ENCODE results near the gene FANCE. TPM values are rescaled to one million over a fixed set of nuclear protein-coding genes. Genes with fewer than 3 reads are reported as not detected.
A peak's percentile ranks its signal among the peaks of the same experiment; 100 is the strongest.

FANCE gene, protein sequence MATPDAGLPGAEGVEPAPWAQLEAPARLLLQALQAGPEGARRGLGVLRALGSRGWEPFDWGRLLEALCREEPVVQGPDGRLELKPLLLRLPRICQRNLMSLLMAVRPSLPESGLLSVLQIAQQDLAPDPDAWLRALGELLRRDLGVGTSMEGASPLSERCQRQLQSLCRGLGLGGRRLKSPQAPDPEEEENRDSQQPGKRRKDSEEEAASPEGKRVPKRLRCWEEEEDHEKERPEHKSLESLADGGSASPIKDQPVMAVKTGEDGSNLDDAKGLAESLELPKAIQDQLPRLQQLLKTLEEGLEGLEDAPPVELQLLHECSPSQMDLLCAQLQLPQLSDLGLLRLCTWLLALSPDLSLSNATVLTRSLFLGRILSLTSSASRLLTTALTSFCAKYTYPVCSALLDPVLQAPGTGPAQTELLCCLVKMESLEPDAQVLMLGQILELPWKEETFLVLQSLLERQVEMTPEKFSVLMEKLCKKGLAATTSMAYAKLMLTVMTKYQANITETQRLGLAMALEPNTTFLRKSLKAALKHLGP
- 10 to 100 TPM in 1 of 4 donors, 1 to 10 TPM in 3; 1.6 to 10.3 (median 3.1) TPM for polyA plus RNA-seq
- long read RNA-seq, donor 1, transcript FANCE-201 (10 exons, 2,554 nt), result major isoform, 6 of 6 reads
- long read RNA-seq, donor 1, partial matches to known transcripts, result 0 of 6 reads
- long read RNA-seq, donor 1, other reads (novel, unspliced or antisense), result 0 of 6 reads
- long read RNA-seq, donor 2, partial matches to known transcripts, result 0 of 2 reads
- long read RNA-seq, donor 2, other reads (novel, unspliced or antisense), result 0 of 2 reads
- long read RNA-seq, donor 3, result 0 reads
- long read RNA-seq, donor 4, result 0 reads
- long read RNA-seq, donor 5, result 0 reads
- long read RNA-seq, donor 6, result 0 reads
- long read RNA-seq, donor 7, transcript FANCE-201 (10 exons, 2,554 nt), result major isoform, 5 of 10 reads
- long read RNA-seq, donor 7, partial matches to known transcripts, result 0 of 10 reads
- long read RNA-seq, donor 7, other reads (novel, unspliced or antisense), result 5 of 10 reads
- long read RNA-seq, donor 8, result 0 reads
- long read RNA-seq, donor 9, result 0 reads
- long read RNA-seq, donor 10, partial matches to known transcripts, result 0 of 2 reads
- long read RNA-seq, donor 10, other reads (novel, unspliced or antisense), result 0 of 2 reads

DNA sequence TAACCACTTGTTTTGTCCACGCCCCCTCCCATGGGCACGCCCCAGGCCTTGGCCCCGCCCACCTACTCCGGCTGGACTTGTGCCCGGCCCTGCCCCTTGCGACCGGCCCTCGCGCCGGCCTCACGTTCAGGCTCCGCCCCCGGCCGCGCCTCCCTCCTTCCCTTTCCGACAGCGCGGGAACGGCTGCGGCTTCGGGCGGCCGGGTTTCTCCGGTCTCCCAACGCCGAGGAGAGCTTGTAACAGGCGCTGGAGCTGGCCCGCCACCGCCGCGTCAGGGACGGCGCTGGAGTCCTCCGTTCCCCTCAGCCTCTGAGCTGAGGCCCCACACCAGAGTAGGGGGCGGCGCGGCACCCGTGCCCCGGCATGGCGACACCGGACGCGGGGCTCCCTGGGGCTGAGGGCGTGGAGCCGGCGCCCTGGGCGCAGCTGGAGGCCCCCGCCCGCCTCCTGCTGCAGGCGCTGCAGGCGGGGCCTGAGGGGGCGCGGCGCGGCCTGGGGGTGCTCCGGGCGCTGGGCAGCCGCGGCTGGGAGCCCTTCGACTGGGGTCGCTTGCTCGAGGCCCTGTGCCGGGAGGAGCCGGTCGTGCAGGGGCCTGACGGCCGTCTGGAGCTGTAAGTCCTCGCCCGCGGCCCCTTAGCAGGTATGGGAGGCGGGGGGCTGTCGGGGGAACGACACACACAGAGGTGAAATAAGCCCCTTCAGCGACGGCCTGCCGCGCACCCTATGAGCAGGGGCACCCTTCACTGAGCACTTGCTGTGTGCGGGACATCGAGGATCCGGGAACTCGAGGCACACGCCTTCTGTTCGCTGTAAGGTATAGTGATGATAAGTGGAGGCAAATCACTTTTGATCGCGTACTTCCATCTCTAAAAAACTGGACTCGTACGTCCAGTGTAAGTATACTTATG lies at the start of gene FANCE:
Gene FANCE, plus strand, starts transcription at position 156 of the 908 bp plus-strand sequence. Its CDS starts 208 bp downstream, at position 364.
- H3K36me3 ChIP-seq (ENCODE audit: control insufficient read depth in 3 of 3, insufficient read depth in 2 of 3, low read depth in 1 of 3, low read length in 3 of 3), result peaks cover 0 to 28% (median 0%) of the 10 kb centered on the region in 3 donors
- no peak for FAIRE-seq
- H3K4me3 ChIP-seq (ENCODE audit: low read depth in 1 of 3, low read length in 3 of 3), result peak within 1 kb of the TSS; percentile 69 to 79 (median 78)
- 1% methylated on average over 66 to 87 of the region's 87 CpGs for WGBS, 3 donors
- peaks cover 0 to 17% (median 0%) of the 10 kb centered on the region in 3 donors for H3K4me1 ChIP-seq (ENCODE audit: control insufficient read depth in 3 of 3, insufficient read depth in 2 of 3, low read depth in 1 of 3, low read length in 2 of 3)
- H3K27me3 ChIP-seq (ENCODE audit: control insufficient read depth in 3 of 3, insufficient read depth in 3 of 3, low read length in 3 of 3), result no peaks in the 10 kb centered on the region
- no peaks in the 10 kb centered on the region for H3K9me3 ChIP-seq (ENCODE audit: control insufficient read depth in 2 of 2, insufficient read depth in 1 of 2, low read depth in 1 of 2, low read length in 1 of 2)
- peak; percentile 94 to 97 for DNase-seq
- peak within 1 kb of the TSS; percentile 44 to 89 (median 77) for H3K27ac ChIP-seq (ENCODE audit: low read depth in 1 of 3, low read length in 2 of 3)

DNA sequence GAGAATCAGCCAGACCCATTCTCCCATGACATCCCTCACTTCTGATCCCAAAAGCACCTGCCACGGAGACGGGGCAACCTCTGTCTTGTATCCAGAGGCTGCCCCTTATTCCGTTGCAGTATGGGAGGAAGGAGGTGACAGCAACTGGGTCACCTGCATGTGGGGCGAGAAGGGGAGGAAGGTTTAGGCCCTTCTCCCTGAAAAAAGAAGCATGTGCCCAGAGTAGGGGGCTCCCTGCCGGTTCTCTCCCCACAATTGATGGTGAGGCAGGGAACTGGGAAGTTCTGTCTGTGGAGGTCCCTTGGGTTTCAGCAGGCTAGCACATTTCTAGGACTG lies 49.3 kb upstream of the FANCE start:
- no peaks in the 10 kb centered on the region for H3K27me3 ChIP-seq (ENCODE audit: control insufficient read depth in 3 of 3, insufficient read depth in 3 of 3, low read length in 3 of 3)
- FAIRE-seq (no peak), DNase-seq (no peak)
- H3K4me3 ChIP-seq (ENCODE audit: low read depth in 1 of 3, low read length in 3 of 3), result no peak overlapping the region
- no peaks in the 10 kb centered on the region for H3K9me3 ChIP-seq (ENCODE audit: control insufficient read depth in 2 of 2, insufficient read depth in 1 of 2, low read depth in 1 of 2, low read length in 1 of 2)
- H3K36me3 ChIP-seq (ENCODE audit: control insufficient read depth in 3 of 3, insufficient read depth in 2 of 3, low read depth in 1 of 3, low read length in 3 of 3), result peaks cover 0 to 24% (median 0%) of the 10 kb centered on the region in 3 donors
- WGBS, 3 donors, result 56 to 82% (median 68%) methylated on average over 5 of the region's 5 CpGs
- no peak overlapping the region for H3K27ac ChIP-seq (ENCODE audit: low read depth in 1 of 3, low read length in 2 of 3)
- H3K4me1 ChIP-seq (ENCODE audit: control insufficient read depth in 3 of 3, insufficient read depth in 2 of 3, low read depth in 1 of 3, low read length in 2 of 3), result peaks cover 0 to 25% (median 18%) of the 10 kb centered on the region in 3 donors

DNA sequence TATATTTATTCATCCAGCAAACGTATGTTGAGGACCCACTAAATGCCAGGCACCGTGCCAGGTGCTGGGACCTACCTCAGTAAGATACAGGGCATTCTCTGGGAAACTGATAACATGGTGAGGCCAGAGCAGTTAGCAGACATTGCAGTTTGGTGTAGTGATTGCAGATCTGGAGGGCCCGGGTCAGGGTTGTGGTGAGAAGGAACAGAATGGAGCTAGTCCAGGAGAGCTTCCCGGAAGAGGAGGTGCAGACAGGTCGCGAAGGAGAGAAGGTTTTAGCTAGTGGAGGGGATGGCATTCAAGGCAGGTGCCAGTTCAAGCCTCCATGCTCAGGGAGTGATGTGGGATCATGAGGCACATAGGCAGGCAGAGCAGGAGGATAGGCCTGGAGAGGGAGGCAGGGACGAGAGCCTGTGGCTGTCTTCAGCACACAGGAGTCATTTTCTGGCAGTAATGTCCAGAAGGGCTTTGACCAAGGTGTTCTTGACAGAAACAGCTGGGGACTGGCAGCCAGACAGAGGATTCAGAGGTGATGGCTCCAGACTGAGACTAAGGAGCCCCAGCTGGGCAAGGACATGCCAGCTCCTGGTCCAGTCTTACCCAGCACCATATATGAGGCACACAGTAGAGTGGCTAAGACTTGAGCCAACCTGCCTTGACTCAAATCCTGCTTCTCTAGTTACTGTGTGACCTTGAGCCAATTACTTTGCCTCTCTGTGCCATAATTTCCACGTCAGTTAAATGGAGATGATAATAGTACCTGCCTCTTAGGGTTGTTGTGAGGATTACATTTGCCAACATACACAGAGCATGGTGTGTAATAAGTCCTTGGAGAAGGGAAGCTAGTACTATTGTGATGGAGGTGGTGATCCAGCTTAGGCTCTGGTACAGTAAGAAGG lies 48.3 kb upstream of the FANCE start:
- Histone ChIP-seq H3K27me3 (ENCODE audit: control insufficient read depth in 3 of 3, insufficient read depth in 3 of 3, low read length in 3 of 3) (no peaks in the 10 kb centered on the region), H3K9me3 (ENCODE audit: control insufficient read depth in 2 of 2, insufficient read depth in 1 of 2, low read depth in 1 of 2, low read length in 1 of 2) (no peaks in the 10 kb centered on the region), H3K36me3 (ENCODE audit: control insufficient read depth in 3 of 3, insufficient read depth in 2 of 3, low read depth in 1 of 3, low read length in 3 of 3) (peaks cover 0 to 22% (median 0%) of the 10 kb centered on the region in 3 donors), H3K27ac (ENCODE audit: low read depth in 1 of 3, low read length in 2 of 3) (no peak overlapping the region), H3K4me3 (ENCODE audit: low read depth in 1 of 3, low read length in 3 of 3) (no peak overlapping the region), H3K4me1 (ENCODE audit: control insufficient read depth in 3 of 3, insufficient read depth in 2 of 3, low read depth in 1 of 3, low read length in 2 of 3) (peaks cover 0 to 17% (median 13%) of the 10 kb centered on the region in 3 donors)
- WGBS, 3 donors, result 88 to 93% (median 90%) methylated on average over 8 of the region's 8 CpGs
- FAIRE-seq (no peak), DNase-seq (no peak)

DNA sequence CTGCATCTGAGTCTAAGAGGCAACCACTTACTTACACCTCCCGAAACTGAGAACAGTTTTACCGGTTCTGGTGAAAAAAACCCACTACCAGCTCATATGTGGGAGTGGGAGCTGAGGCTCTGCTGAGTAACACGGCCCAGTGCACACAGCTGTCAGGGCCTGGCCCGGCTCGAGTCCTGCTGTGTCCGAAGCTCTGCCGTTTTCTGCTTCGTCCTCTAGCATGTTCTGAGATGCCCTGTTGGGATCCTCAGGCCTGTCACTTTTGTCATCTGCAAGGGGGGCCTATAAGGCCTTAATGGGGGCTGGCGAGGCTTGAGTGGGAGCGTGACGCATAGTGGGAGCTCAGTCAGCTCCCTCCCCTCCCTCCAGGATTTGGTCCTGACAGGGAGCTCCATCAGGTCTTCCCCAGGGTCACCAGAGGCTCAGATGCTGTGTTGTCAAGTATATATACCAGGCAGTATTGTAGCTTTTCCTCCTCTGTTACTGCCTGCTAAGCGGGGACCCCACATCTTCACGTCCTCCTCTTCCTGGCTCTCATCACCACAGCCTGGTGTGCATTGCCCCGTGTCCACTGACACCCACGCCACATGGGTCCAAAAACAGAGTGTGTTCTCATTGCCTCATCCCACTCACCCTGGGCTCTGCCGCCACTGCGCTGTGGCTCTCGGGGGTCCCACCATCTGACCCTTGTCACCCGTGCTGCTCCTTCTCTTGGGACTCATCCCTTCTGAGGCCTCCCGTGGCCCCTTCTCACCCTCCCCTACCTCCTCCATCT lies 45.2 kb upstream of the FANCE start:
- FAIRE-seq (no peak), DNase-seq (no peak)
- Histone ChIP-seq H3K27ac (ENCODE audit: low read depth in 1 of 3, low read length in 2 of 3) (no peak overlapping the region), H3K9me3 (ENCODE audit: control insufficient read depth in 2 of 2, insufficient read depth in 1 of 2, low read depth in 1 of 2, low read length in 1 of 2) (no peaks in the 10 kb centered on the region), H3K4me1 (ENCODE audit: control insufficient read depth in 3 of 3, insufficient read depth in 2 of 3, low read depth in 1 of 3, low read length in 2 of 3) (peaks cover 0 to 11% (median 6%) of the 10 kb centered on the region in 3 donors), H3K36me3 (ENCODE audit: control insufficient read depth in 3 of 3, insufficient read depth in 2 of 3, low read depth in 1 of 3, low read length in 3 of 3) (peaks cover 0 to 31% (median 1%) of the 10 kb centered on the region in 3 donors), H3K27me3 (ENCODE audit: control insufficient read depth in 3 of 3, insufficient read depth in 3 of 3, low read length in 3 of 3) (no peaks in the 10 kb centered on the region), H3K4me3 (ENCODE audit: low read depth in 1 of 3, low read length in 3 of 3) (no peak overlapping the region)
- WGBS, 3 donors, result 87 to 92% (median 92%) methylated on average over 20 of the region's 20 CpGs

DNA sequence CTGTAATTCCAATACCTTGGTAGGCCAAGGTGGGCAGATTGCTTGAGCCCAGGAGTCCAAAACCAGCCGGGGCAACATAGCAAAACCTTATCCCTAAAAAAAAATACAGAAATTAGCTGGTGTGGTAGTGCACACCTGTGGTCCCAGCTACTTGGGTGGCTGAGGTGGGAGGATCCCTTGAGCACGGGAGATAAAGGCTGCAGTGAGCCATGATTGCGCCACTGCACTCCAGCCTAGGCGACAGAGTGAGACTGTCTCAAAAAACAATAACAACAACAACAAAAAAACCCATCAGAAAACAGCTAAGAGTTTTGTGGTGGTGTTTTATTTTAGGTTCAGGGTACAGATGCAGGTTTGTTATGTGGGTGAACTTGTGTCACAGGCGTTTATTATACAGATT lies 42.9 kb upstream of the FANCE start:
- WGBS, 3 donors, result 82 to 89% (median 85%) methylated on average over 5 of the region's 5 CpGs
- H3K27ac ChIP-seq (ENCODE audit: low read depth in 1 of 3, low read length in 2 of 3), result no peak overlapping the region
- FAIRE-seq, result no peak

DNA sequence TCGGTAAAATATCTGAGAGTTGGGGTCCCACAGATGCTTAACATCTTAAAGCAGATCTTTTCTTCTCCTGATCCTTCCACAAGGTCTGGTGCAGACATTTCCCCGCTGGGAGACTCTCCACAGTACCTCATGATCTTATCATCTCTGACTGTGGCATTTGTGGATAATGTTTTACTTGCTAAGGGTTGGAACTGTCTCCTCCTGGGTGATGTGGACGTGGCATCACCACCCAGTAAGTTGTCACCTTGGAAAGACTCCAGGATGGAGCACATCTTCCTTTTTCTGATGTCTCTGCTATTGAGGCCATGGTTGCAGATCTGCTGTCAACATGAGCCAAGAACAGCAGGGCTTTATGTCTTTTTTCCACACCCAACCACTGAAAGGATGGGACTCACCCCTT lies 42.0 kb upstream of the FANCE start:
- FAIRE-seq, result no peak

More for the DNA sequence above, 42.9 kb upstream of the FANCE start:
- H3K36me3 ChIP-seq (ENCODE audit: control insufficient read depth in 3 of 3, insufficient read depth in 2 of 3, low read depth in 1 of 3, low read length in 3 of 3), result peaks cover 0 to 42% (median 1%) of the 10 kb centered on the region in 3 donors
- H3K4me3 ChIP-seq (ENCODE audit: low read depth in 1 of 3, low read length in 3 of 3), result no peak overlapping the region
- H3K27me3 ChIP-seq (ENCODE audit: control insufficient read depth in 3 of 3, insufficient read depth in 3 of 3, low read length in 3 of 3), result no peaks in the 10 kb centered on the region
- no peaks in the 10 kb centered on the region for H3K4me1 ChIP-seq (ENCODE audit: control insufficient read depth in 3 of 3, insufficient read depth in 2 of 3, low read depth in 1 of 3, low read length in 2 of 3)
- DNase-seq, result no peak
- no peaks in the 10 kb centered on the region for H3K9me3 ChIP-seq (ENCODE audit: control insufficient read depth in 2 of 2, insufficient read depth in 1 of 2, low read depth in 1 of 2, low read length in 1 of 2)

More for the DNA sequence above, 42.0 kb upstream of the FANCE start:
- Histone ChIP-seq H3K36me3 (ENCODE audit: control insufficient read depth in 3 of 3, insufficient read depth in 2 of 3, low read depth in 1 of 3, low read length in 3 of 3) (peaks cover 0 to 47% (median 1%) of the 10 kb centered on the region in 3 donors), H3K9me3 (ENCODE audit: control insufficient read depth in 2 of 2, insufficient read depth in 1 of 2, low read depth in 1 of 2, low read length in 1 of 2) (no peaks in the 10 kb centered on the region), H3K4me3 (ENCODE audit: low read depth in 1 of 3, low read length in 3 of 3) (no peak overlapping the region), H3K4me1 (ENCODE audit: control insufficient read depth in 3 of 3, insufficient read depth in 2 of 3, low read depth in 1 of 3, low read length in 2 of 3) (peaks cover 0 to 5% (median 0%) of the 10 kb centered on the region in 3 donors), H3K27me3 (ENCODE audit: control insufficient read depth in 3 of 3, insufficient read depth in 3 of 3, low read length in 3 of 3) (no peaks in the 10 kb centered on the region), H3K27ac (ENCODE audit: low read depth in 1 of 3, low read length in 2 of 3) (no peak overlapping the region)
- 62 to 65% (median 65%) methylated on average over 3 of the region's 3 CpGs for WGBS, 3 donors
- no peak for DNase-seq
